ENCODE results near the gene CLECL1. TPM values are rescaled to one million over a fixed set of nuclear protein-coding genes. Genes with fewer than 3 reads are reported as not detected.
A peak's percentile ranks its signal among the peaks of the same experiment; 100 is the strongest.
"Not testable (repeated sequence)": the region's sequence is repeated elsewhere in the genome, so short reads cannot be mapped to it uniquely, and the experiment has no call there.

The CLECL1 gene
- total RNA-seq, 1 donor from 2014 or later: not detected

- DNase-seq (ENCODE audit: low read depth in 2 of 2): not testable (repeated sequence)
Measured at GRCh38 chr12:9695661-9696060, 37.2 kb downstream of the CLECL1 start.

- DNase-seq (ENCODE audit: low read depth in 2 of 2): not testable (repeated sequence)
Measured at GRCh38 chr12:9695150-9695549, 37.7 kb downstream of the CLECL1 start.

GRCh38 chr12:9694241-9694640 is 38.7 kb downstream of the CLECL1 start:
- no peak for DNase-seq (ENCODE audit: low read depth in 2 of 2)

GRCh38 chr12:9692909-9693308 is 40.0 kb downstream of the CLECL1 start:
- no peak for DNase-seq (ENCODE audit: low read depth in 2 of 2)

- peak in 1 of 2 donors; percentile 34 for DNase-seq (ENCODE audit: low read depth in 2 of 2)
Measured at GRCh38 chr12:9687228-9687627, 45.7 kb downstream of the CLECL1 start.

GRCh38 chr12:9685915-9686314 is 47.0 kb downstream of the CLECL1 start:
- DNase-seq (ENCODE audit: low read depth in 2 of 2): no peak

GRCh38 chr12:9685366-9685765 is 47.5 kb downstream of the CLECL1 start:
- DNase-seq (ENCODE audit: low read depth in 2 of 2): not testable (repeated sequence)

GRCh38 chr12:9682949-9683348 is 49.9 kb downstream of the CLECL1 start:
- not testable (repeated sequence) for DNase-seq (ENCODE audit: low read depth in 2 of 2)

- not testable (repeated sequence) for DNase-seq (ENCODE audit: low read depth in 2 of 2)
Measured at GRCh38 chr12:9682508-9682907, 50.4 kb downstream of the CLECL1 start.

GRCh38 chr12:9674226-9674590 is 58.7 kb downstream of the CLECL1 start:
- no peak for DNase-seq (ENCODE audit: low read depth in 2 of 2)

GRCh38 chr12:9673404-9674225 is 59.3 kb downstream of the CLECL1 start:
- DNase-seq (ENCODE audit: low read depth in 2 of 2): peak; percentile 76 to 95

Other genes starting within 250 kb of the CLECL1 start
- not detected in 2 replicates for gene KLRB1, start 125.2 kb downstream of the CLECL1 start, total RNA-seq
- gene CLEC2D, start 63.4 kb downstream of the CLECL1 start, total RNA-seq: 0.99 and 1.3 TPM in 2 replicates
- gene CD69, start 27.8 kb upstream of the CLECL1 start, total RNA-seq: 0.40 and 0.44 TPM in 2 replicates
- gene KLRF1, start 94.4 kb upstream of the CLECL1 start, total RNA-seq: 0.20 TPM in 1 of 2 replicates, not detected in the other
- gene CLEC2B, start 136.3 kb upstream of the CLECL1 start, total RNA-seq: 26.4 and 29.2 TPM in 2 replicates
- not detected in 2 replicates for gene KLRF2, start 148.4 kb upstream of the CLECL1 start, total RNA-seq
- gene CLEC2A, start 199.3 kb upstream of the CLECL1 start, total RNA-seq: not detected in 2 replicates
- gene CLEC12A, start 238.3 kb upstream of the CLECL1 start, total RNA-seq: not detected in 2 replicates

Data from lung microvascular endothelial cell (primary cell).